Measurements from ENCODE around the gene CDH23.

Gene CDH23

DNA sequence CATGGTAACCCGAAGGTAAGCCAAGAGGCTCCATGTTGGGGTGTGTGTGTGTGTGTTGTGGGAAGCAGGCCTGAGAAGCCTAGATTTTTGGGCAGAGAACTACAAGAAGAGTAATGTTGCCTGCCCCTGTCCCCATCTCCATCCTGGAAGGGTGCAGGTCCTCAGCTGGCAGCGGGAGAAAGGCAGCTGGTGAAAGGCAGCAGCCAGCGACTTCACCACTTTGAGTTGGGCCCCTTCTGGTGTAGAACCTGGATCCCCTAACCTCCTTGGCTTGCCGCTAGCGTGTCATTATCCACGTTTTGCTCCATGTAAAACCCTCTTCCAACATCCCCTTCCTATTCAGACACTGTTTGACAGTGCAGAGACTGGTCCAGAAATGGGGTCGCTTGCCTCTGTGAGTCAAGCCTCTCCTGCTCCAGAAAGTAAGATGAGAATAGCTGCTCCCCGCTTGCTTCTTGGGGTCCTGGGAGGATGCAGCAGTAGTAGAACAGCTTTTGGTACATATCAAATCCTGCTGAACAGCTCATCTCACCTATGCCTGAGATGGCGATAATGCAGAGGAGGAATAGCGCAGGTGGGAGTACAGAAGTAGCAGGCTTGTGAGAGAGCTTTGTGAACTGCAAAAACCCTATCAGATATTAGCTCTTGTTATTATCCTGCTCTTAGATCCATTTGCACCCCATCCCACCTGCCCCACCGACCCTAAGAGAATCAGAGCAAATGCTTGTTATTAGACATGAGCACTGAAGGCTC, 22.1 kb upstream of the CDH23 start:
- DNase-seq (ENCODE audit: low read depth), result no peak
- TF ChIP-seq, protein P1, sequence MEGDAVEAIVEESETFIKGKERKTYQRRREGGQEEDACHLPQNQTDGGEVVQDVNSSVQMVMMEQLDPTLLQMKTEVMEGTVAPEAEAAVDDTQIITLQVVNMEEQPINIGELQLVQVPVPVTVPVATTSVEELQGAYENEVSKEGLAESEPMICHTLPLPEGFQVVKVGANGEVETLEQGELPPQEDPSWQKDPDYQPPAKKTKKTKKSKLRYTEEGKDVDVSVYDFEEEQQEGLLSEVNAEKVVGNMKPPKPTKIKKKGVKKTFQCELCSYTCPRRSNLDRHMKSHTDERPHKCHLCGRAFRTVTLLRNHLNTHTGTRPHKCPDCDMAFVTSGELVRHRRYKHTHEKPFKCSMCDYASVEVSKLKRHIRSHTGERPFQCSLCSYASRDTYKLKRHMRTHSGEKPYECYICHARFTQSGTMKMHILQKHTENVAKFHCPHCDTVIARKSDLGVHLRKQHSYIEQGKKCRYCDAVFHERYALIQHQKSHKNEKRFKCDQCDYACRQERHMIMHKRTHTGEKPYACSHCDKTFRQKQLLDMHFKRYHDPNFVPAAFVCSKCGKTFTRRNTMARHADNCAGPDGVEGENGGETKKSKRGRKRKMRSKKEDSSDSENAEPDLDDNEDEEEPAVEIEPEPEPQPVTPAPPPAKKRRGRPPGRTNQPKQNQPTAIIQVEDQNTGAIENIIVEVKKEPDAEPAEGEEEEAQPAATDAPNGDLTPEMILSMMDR (IDR thresholded peaks at IDR 0.05; ENCODE audit: control insufficient read depth, insufficient read depth, low read depth, low read length, missing control alignments), result no peak
- no peak overlapping the region for H3K4me3 ChIP-seq (ENCODE audit: control insufficient read depth, low read depth, low read length)

DNA sequence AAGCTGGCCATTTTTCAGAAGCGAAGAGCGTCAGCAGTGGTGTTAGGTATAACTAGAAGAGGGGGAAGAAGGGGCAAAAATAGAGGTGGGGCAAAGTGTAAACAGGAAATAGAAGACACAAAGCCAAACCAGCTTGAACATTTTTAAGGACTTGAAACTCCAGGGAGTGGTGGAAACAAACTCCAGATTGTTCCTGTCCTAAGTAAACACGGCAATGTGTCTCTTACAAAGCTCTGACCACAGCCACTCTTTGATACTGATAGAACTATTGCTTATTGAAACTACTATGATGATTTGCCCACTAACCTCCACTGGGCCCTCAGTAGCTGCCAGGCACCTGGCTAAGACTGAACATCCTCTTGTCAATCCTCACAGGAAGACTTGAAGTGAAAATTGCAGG, 20.8 kb upstream of the CDH23 start:
- TF ChIP-seq, protein P1 (IDR thresholded peaks at IDR 0.05; ENCODE audit: control insufficient read depth, insufficient read depth, low read depth, low read length, missing control alignments), result no peak
- no peak overlapping the region for H3K4me3 ChIP-seq (ENCODE audit: control insufficient read depth, low read depth, low read length)
- DNase-seq (ENCODE audit: low read depth), result no peak

DNA sequence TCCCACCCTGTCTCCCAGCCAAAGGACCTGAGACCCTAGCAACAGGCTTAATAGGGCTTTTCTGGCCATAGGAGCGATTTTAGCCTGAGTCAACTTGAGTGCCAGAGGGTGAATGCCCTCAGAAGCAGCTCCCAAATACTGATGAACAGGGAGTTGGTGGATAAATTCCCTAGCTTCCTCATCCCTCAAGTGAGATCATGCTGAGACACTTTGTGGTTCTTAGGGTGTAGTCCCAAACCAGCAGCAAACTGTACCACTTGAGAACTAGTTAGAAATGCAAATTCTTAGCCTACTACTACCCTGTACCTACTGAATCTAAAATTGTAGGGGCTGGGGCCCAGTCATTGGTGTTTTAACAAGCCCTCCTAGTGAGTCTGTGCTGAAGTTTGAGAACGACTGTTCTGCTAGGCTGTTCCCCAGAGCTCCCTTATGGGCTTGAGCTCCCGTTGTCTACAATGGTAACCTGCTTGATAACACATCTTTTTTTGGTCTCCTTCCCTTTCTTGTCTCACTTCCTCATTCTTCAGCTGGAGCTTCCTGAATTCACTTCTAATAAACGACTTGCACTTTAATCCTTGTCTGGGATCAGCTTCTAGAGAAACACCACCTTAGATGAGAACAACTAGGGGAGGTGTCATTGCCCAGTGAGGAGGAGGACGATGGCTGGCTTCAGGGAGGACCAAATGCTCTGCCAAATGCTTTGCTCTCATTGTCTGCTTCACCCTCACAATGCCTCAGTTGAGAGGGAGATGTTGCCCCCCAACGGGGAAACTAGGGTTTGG, 18.2 kb upstream of the CDH23 start:
- no peak overlapping the region for H3K4me3 ChIP-seq (ENCODE audit: control insufficient read depth, low read depth, low read length)
- DNase-seq (ENCODE audit: low read depth), result no peak
- TF ChIP-seq, protein P1 (IDR thresholded peaks at IDR 0.05; ENCODE audit: control insufficient read depth, insufficient read depth, low read depth, low read length, missing control alignments), result no peak

DNA sequence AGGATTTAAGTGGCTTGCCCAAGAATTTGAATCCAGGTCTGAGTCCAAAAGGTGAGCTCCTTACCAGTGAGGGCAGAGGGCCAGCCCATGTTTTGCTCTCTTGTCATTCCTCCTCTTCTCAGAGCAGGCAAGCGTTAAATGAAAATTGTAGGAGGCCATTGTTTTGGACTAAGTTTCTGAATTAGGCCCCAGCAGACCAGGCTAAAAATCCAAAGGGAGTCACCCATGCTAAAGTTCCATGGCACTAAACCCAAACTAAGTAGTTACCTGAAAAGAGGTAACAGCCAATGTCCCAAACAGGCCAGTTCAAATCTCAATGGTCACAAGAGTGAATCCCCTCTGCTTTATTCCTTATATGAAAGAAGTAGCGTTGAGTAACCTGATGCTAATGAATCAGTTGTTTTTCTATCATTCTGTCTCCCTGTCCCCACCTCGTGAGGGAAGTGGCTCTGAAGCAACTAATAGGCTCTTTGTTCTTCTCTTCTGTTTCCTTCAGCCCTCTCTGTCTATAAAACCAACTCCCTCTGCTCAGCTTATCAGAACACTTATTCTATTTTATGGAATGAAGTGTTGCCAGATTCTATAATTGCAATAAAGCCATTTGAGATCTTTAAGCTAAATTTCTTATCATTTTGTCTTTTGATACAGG, 17.5 kb upstream of the CDH23 start:
- TF ChIP-seq, protein P1 (IDR thresholded peaks at IDR 0.05; ENCODE audit: control insufficient read depth, insufficient read depth, low read depth, low read length, missing control alignments), result no peak
- DNase-seq (ENCODE audit: low read depth), result no peak
- H3K4me3 ChIP-seq (ENCODE audit: control insufficient read depth, low read depth, low read length), result no peak overlapping the region

DNA sequence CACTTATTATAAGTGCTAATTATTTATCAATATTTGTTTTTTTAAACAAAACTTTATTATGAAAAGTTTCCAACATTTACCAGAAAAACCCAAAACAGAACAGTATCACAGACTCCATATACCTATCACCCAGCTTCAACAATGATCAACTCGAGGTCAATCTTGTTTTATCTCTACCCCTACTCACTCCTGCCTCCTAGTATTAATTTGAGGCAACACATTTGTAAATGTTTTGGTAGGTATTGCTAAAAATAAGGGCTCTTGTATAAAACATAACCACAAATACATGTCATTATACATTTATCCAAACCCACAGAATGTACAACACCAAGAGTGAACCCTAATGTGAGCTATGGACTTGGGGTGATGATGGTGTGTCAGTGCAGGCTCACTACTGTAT, 15.9 kb upstream of the CDH23 start:
- TF ChIP-seq, protein P1 (IDR thresholded peaks at IDR 0.05; ENCODE audit: control insufficient read depth, insufficient read depth, low read depth, low read length, missing control alignments), result no peak
- DNase-seq (ENCODE audit: low read depth), result no peak
- no peak overlapping the region for H3K4me3 ChIP-seq (ENCODE audit: control insufficient read depth, low read depth, low read length)

DNA sequence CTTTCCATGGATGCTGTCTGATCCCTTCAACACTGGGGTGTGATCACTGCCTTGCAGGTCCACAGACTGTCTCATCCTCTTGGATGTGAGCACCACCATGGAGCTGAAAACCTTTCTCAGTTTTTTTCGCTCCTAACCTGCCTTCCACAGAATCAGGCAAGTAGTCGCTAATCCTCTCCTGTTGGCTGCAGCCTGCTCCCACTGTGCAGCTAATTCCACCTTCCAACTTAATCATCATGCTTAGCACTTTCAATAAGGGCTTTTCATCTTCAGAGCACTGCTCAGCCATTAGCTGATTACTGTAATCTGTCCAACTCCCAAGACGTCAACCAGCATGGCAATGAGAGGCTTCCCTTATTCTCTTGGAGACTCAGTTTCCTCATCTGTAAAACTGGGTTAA, 15.1 kb upstream of the CDH23 start:
- DNase-seq (ENCODE audit: low read depth), result no peak
- TF ChIP-seq, protein P1 (IDR thresholded peaks at IDR 0.05; ENCODE audit: control insufficient read depth, insufficient read depth, low read depth, low read length, missing control alignments), result no peak
- H3K4me3 ChIP-seq (ENCODE audit: control insufficient read depth, low read depth, low read length), result no peak overlapping the region
